Spleen (tissue), 11 donors: ENCODE measurements around the gene AMOTL1. TPM values are rescaled to one million over a fixed set of nuclear protein-coding genes. Genes with fewer than 3 reads are reported as not detected.

Experiments
- DNase-seq: peaks from one replicate; pipeline ENCODE4 v3.0.0-alpha.2; 2020
- H3K27ac ChIP-seq, 8 donors: fragments of 200-600 bp; sonication (generic) in 7 of 8; 1 replicate in 4 of 8; 2 replicates in 4 of 8; pipeline versions ENCODE4 v1.5.0 to v1.8.0; 2016 to 2021; ENCODE audit warnings: inconsistent platforms in 4 of 8, mild to moderate bottlenecking in 4 of 8, moderate library complexity in 1 of 8
- H3K27me3 ChIP-seq, 7 donors: fragments of 200-600 bp; sonication (generic) in 6 of 7; replicated peaks in 1 of 7; 1 replicate in 4 of 7; 2 replicates in 3 of 7; pipeline versions ENCODE4 v1.5.0 to v1.8.0; 2016 to 2021; ENCODE audit warnings: inconsistent platforms in 3 of 7, mild to moderate bottlenecking in 1 of 7
- H3K36me3 ChIP-seq, 6 donors: fragments of 200-600 bp; sonication (generic) in 5 of 6; 1 replicate in 4 of 6; 2 replicates in 2 of 6; pipeline versions ENCODE4 v1.5.0 to v1.8.0; 2016 to 2021; ENCODE audit warnings: inconsistent platforms in 2 of 6
- H3K4me1 ChIP-seq, 6 donors: fragments of 200-600 bp; sonication (generic) in 5 of 6; 1 replicate in 3 of 6; 2 replicates in 3 of 6; pipeline versions ENCODE4 v1.5.0 to v1.8.0; 2016 to 2021; ENCODE audit warnings: inconsistent platforms in 3 of 6
- H3K4me3 ChIP-seq, 8 donors: fragments of 200-600 bp; sonication (generic) in 7 of 8; 1 replicate in 4 of 8; 2 replicates in 4 of 8; pipeline versions ENCODE4 v1.5.0 to v1.8.0; 2016 to 2021; ENCODE audit warnings: inconsistent platforms in 4 of 8, mild to moderate bottlenecking in 4 of 8, moderate library complexity in 2 of 8
- H3K9me3 ChIP-seq, 8 donors: fragments of 200-600 bp; sonication (generic) in 7 of 8; 1 replicate in 4 of 8; 2 replicates in 4 of 8; pipeline versions ENCODE4 v1.5.0 to v1.8.0; 2016 to 2021; ENCODE audit warnings: inconsistent platforms in 4 of 8
- CTCF ChIP-seq, 11 experiments: fragments of 200-600 bp in 7 of 11; fragments of 450-650 bp in 4 of 11; sonication (generic) in 4 of 11; IDR thresholded peaks in 8 of 11; conservative IDR thresholded peaks in 3 of 11; 1 replicate in 7 of 11; 2 replicates in 4 of 11; pipeline versions ENCODE4 v1.4.0 to v1.8.0; 2016 to 2021; ENCODE audit warnings: antibody characterized with exemption in 11 of 11, inconsistent platforms in 4 of 11, mild to moderate bottlenecking in 1 of 11
- POLR2A ChIP-seq, 3 donors: fragments of 450-650 bp; IDR thresholded peaks; one replicate each; pipeline ENCODE4 v1.5.1; 2017; ENCODE audit warnings: antibody characterized with exemption in 3 of 3, mild to moderate bottlenecking in 1 of 3
- POLR2AphosphoS5 ChIP-seq, 3 donors: sonication (generic); formaldehyde crosslinking; IDR thresholded peaks; one replicate each; pipeline ENCODE4 v1.5.1; 2017; ENCODE audit warnings: antibody characterized with exemption in 3 of 3
- WGBS, 5 donors: extraction: QIAGEN DNeasy Blood & Tissue Kit in 3 of 5; methylation state at CpG; one replicate each; pipeline versions ENCODE4 v1.1.5 to v1.1.7; 2013 to 2018; 5-methylcytosine and 5-hydroxymethylcytosine counted together
- intact Hi-C: fragments of 100-400 bp; cut with DNase I; formaldehyde crosslinking; loops from one replicate; pipeline ENCODE4 v1.15.0; 2023; ENCODE audit warnings: low total_unique reads
- polyA plus RNA-seq, 3 donors: library from polyadenylated mRNA; stranded (reverse); fragments of 200-250 nt; gene quantifications; one replicate each; pipeline ENCODE4 v1.2.1, GENCODE V29; 2013
- total RNA-seq, 7 donors: library from RNA; depleted of rRNA in 3 of 7; stranded (reverse); fragments of >200 nt in 3 of 7; fragmentation: NEBNext Ultra II Directional in 4 of 7; extraction: Animal tissue kit (Norgen Biotek cat#: 25700) in 4 of 7; gene quantifications; one replicate each; pipeline versions ENCODE4 v1.1.0 to v1.2.1, GENCODE V29; 2016 to 2021
- donor health status: healthy with polysubstance abuse.
- donor health status: DM: no; HTN: no; CAD: no; lungs with moderate emphysema.
- donor health status: DM: no; HTN: no; CAD: no.
- donor health status: Bipolar disorder and iron deficiency.
- donor health status: healthy.
- donor health status: DM: no; HTN: no; CAD: no.
- donor health status: DM: yes; HTN: yes; CAD: no.

AMOTL1 gene
- total and polyA plus RNA-seq, 10 donors, result 1.4 to 43.9 (median 29.7) TPM

GRCh38 chr11:94786264-94787126, 18.3 kb downstream of the AMOTL1 start:
- Histone ChIP-seq H3K36me3 (no peaks in the 10 kb centered on the region), H3K9me3 (no peaks in the 10 kb centered on the region), H3K27me3 (no peaks in the 10 kb centered on the region), H3K4me1 (peaks cover 0 to 61% (median 18%) of the 10 kb centered on the region in 6 donors), H3K4me3 (no peak overlapping the region), H3K27ac (no peak overlapping the region)
- peak in 9 of 11 experiments; percentile 8 to 68 (median 56) for TF ChIP-seq CTCF (IDR thresholded peaks at IDR 0.05 in 8 of 11, conservative IDR thresholded peaks at IDR 0.05 in 3 of 11)
- no peak for TF ChIP-seq POLR2AphosphoS5 (IDR thresholded peaks at IDR 0.05)
- no peak for DNase-seq
- 54 to 60% (median 59%) methylated on average over 10 of the region's 10 CpGs for WGBS, 5 donors
- intact Hi-C loops, result no loop called here

GRCh38 chr11:94787801-94788200, 19.6 kb downstream of the AMOTL1 start:
- Histone ChIP-seq H3K4me3 (no peak overlapping the region), H3K27ac (no peak overlapping the region), H3K27me3 (no peaks in the 10 kb centered on the region), H3K4me1 (peaks cover 0 to 55% (median 18%) of the 10 kb centered on the region in 6 donors), H3K36me3 (no peaks in the 10 kb centered on the region), H3K9me3 (no peaks in the 10 kb centered on the region)
- no peak for TF ChIP-seq CTCF (IDR thresholded peaks at IDR 0.05 in 8 of 11, conservative IDR thresholded peaks at IDR 0.05 in 3 of 11)
- no peak for TF ChIP-seq POLR2AphosphoS5 (IDR thresholded peaks at IDR 0.05)
- no peak for TF ChIP-seq POLR2A (IDR thresholded peaks at IDR 0.05)
- 74 to 87% (median 81%) methylated on average over 5 of the region's 5 CpGs for WGBS, 5 donors
- intact Hi-C loops, result no loop called here
- no peak for DNase-seq

GRCh38 chr11:94788396-94788795, 20.2 kb downstream of the AMOTL1 start:
- WGBS, 5 donors, result 69 to 78% (median 74%) methylated on average over 5 of the region's 5 CpGs
- TF ChIP-seq POLR2AphosphoS5 (IDR thresholded peaks at IDR 0.05) (no peak), POLR2A (IDR thresholded peaks at IDR 0.05) (no peak), CTCF (IDR thresholded peaks at IDR 0.05 in 8 of 11, conservative IDR thresholded peaks at IDR 0.05 in 3 of 11) (no peak)
- Histone ChIP-seq H3K4me3 (no peak overlapping the region), H3K27me3 (no peaks in the 10 kb centered on the region), H3K4me1 (peaks cover 0 to 60% (median 22%) of the 10 kb centered on the region in 6 donors), H3K27ac (no peak overlapping the region), H3K36me3 (no peaks in the 10 kb centered on the region), H3K9me3 (no peaks in the 10 kb centered on the region)
- intact Hi-C loops, result no loop called here
- no peak for DNase-seq

GRCh38 chr11:94790197-94790596, 22.0 kb downstream of the AMOTL1 start:
- H3K36me3 ChIP-seq, result no peaks in the 10 kb centered on the region
- TF ChIP-seq CTCF (IDR thresholded peaks at IDR 0.05 in 8 of 11, conservative IDR thresholded peaks at IDR 0.05 in 3 of 11), result no peak
- no peak for TF ChIP-seq POLR2AphosphoS5 (IDR thresholded peaks at IDR 0.05)
- no peak for TF ChIP-seq POLR2A (IDR thresholded peaks at IDR 0.05)
- no peak overlapping the region for H3K27ac ChIP-seq
- no peak for DNase-seq
- peaks cover 0 to 69% (median 28%) of the 10 kb centered on the region in 6 donors for H3K4me1 ChIP-seq
- no peak overlapping the region for H3K4me3 ChIP-seq
- WGBS, 5 donors, result 80 to 88% (median 83%) methylated on average over 3 of the region's 3 CpGs
- no peaks in the 10 kb centered on the region for H3K27me3 ChIP-seq
- intact Hi-C loops, result no loop called here
- H3K9me3 ChIP-seq, result no peaks in the 10 kb centered on the region
